ENCODE data around the gene GLG1. TPM values are rescaled to one million over a fixed set of nuclear protein-coding genes. Genes with fewer than 3 reads are reported as not detected.
"Not testable (repeated sequence)": the region's sequence is repeated elsewhere in the genome, so short reads cannot be mapped to it uniquely, and the experiment has no call there.

The GLG1 gene
- total RNA-seq, 1 donor from 2014 or later: 193 TPM

DNA sequence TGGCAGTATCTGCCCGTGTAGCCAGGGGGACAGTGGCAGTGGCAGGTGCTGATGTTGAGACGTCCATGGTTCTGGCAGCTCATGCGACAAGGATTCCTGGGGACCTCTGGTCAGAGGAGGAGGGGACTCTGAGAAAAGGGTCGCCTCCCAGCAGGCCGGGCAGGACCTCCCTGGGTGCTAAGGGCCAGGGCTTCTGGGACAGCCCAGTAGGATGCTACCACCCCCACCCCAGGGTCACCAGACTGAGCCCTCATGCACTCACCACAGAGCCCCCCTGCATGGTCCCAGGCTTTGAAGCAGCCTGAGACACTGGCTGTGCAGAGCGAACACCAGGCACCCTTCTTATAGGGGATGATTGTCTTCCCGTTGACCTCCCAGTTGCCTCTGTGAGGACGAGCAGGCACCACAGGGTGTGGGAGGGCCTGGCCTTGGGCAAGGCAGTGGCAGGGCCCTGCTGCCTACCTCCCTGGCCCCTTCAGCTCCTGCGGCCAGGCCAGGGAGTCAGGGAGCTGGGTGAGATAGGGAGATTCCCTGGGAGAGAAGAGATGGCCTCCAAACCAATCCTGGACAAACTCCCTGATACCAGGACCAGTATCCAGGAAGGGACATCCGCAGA lies 194.0 kb downstream of the GLG1 start:
- not testable (repeated sequence) for H3K27ac Mint-ChIP-seq; H3K4me1 Mint-ChIP-seq; H3K9me3 Mint-ChIP-seq; DNase-seq (ENCODE audit: low spot score in 2 of 2, unreplicated experiment in 2 of 2); H3K36me3 Mint-ChIP-seq; H3K27me3 Mint-ChIP-seq (ENCODE audit: low read depth); H3K4me3 Mint-ChIP-seq

DNA sequence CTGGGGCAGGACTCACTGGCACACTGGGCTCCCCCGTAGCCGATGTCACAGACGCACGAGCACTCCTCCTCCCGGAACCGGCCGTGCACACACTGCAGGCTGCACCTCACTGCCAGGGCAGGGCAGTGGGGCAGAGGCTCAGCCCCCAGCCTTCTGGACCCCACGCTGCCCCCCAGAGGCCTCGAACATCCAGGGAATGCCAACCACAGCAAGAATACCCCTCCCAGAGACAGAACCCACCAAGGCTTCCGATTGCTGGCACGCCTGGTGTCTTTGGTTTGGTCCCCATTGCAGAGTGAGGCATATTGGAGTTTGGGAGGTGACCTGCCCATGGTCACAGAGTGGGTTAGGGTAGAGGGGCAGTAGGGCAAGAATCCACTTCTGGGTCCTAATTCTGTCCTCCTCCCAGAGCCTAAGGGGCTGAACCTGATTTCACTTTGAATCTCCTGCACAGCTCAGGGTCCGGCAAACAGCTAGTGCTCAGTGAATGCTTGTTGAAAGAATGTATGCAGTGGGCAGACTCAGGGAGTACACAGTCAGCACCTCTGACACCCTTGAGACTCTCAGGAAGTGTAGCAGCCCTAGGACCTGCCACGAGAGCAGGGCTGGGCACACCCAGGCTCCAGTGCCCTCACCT lies 194.7 kb downstream of the GLG1 start:
- not testable (repeated sequence) for H3K4me1 Mint-ChIP-seq; H3K4me3 Mint-ChIP-seq; H3K36me3 Mint-ChIP-seq; H3K27me3 Mint-ChIP-seq (ENCODE audit: low read depth); H3K9me3 Mint-ChIP-seq; DNase-seq (ENCODE audit: low spot score in 2 of 2, unreplicated experiment in 2 of 2); H3K27ac Mint-ChIP-seq

DNA sequence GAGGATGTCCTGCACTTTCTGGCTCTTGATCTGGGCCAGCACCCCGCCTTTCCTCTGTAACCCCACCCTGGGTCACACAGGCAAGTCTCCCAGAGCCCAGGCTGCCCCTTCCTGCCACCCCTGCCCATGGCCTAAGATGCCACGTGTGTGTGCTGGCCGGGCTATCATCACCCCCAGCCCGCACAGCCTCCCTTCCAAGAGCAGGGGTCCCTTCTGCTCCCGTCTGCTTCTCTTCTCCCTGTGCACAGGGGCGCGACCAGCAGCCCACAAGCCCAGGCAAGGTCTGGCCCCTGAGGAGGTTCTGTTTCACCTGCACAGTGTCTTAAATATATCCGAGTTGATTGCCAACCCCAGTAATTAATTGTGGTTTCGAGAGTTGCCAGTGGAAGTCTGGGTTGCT lies 195.9 kb downstream of the GLG1 start:
- not testable (repeated sequence) for H3K36me3 Mint-ChIP-seq; H3K27ac Mint-ChIP-seq; H3K27me3 Mint-ChIP-seq (ENCODE audit: low read depth); DNase-seq (ENCODE audit: low spot score in 2 of 2, unreplicated experiment in 2 of 2); H3K4me1 Mint-ChIP-seq; H3K9me3 Mint-ChIP-seq; H3K4me3 Mint-ChIP-seq

DNA sequence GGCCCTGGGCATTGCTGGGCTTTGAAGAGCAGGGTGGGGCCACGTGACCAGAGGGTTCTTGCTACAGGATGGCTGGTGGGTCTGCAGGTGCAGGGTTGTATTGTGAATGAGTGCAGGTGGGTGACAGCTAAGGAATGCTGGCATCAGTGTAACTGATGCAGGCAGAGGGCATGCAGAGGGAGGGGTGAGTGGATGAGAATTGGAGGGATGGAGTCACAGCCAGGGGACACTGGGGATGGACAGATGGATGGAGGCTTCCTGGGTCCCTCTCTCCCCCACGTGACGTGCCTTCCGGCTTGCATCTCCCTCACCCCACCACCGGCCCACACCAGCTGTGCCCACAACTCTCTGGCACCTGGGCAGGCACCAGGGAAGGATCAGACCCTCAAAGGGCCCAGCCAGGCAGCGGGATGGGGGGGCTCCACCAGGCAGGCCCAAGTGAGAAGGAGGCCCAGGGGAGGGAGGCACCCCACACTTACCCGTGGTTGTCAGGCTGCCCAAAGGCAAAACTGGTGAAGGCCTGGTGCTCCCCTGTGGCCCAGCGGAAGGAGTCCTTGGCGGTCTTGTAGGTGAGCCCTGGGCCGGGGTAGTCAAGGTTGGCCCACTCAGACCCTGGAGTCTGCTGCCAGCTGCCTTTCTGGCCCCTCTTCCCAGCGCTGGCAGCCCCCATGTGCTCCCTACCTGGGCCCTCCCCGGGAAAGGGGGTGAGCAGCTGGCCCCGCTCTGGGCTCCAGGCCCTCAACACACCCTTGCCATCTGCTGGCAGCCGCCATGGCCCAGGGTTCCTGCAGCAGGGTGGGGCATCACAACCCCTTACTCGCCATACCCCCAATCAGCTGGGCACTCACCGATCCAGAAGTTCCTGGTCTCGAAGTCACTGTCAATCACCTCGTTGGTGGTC lies 196.6 kb downstream of the GLG1 start:
- H3K4me1 Mint-ChIP-seq; DNase-seq (ENCODE audit: low spot score in 2 of 2, unreplicated experiment in 2 of 2); H3K27ac Mint-ChIP-seq; H3K4me3 Mint-ChIP-seq; H3K9me3 Mint-ChIP-seq; H3K36me3 Mint-ChIP-seq; H3K27me3 Mint-ChIP-seq (ENCODE audit: low read depth): not testable (repeated sequence)

DNA sequence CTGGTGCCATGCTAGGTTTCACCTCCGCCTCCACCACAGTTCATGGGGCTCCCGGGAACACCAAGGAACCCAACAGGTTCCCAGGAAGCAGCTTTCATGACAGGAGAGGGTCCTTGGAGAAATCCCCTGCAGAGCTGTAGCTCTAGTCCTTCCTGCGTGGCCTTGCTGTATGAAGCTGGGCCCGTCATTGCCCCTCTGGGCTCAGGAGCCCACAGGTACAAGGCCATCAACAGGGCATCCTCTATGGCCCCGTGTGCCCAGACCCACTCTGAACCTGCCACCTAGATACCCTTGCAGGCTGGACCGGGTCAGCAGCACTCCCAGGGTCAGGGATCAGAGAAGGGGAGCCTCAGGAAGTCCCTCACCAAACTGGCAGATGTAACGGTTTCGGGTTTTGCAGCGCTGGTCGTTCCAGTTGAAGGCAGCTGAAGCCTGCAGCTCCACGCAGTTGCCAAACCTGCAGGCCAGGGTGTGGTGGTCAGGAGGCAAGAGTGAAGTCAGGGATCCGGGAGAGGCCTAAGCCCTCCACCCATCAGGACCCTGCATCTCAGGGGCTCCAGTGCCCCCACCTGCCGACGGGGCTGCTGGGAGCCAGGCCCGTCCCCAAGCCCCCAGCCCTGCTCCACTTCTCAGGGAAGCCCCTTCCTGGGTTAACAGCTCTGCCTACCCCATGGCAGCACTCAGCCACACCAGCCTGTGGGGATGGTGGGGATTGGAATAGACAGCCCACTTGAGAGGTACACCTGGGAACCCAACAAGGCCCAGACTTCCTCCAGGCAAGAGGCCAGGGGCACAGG lies 197.5 kb downstream of the GLG1 start:
- H3K9me3 Mint-ChIP-seq; DNase-seq (ENCODE audit: low spot score in 2 of 2, unreplicated experiment in 2 of 2); H3K27me3 Mint-ChIP-seq (ENCODE audit: low read depth); H3K4me3 Mint-ChIP-seq; H3K36me3 Mint-ChIP-seq; H3K4me1 Mint-ChIP-seq; H3K27ac Mint-ChIP-seq: not testable (repeated sequence)

DNA sequence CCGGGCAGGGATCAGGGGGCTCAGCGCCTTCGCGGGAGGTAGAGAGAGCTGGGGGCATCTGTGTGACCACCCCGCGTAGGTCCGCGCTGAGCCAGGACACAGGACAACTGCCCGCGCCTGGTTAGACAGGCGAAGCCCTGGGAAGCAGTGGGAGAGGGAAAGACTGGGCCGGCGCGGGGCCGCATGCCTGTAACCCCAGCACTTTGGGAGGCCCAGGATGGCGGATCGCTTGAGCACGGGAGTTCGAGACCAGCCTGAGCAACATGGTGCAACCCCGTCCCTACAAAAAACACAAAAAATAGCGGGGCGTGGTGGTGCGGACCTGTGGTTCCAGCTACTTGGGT lies 199.6 kb downstream of the GLG1 start:
- peak overlapping the region; percentile 48 for H3K4me3 Mint-ChIP-seq
- H3K27me3 Mint-ChIP-seq (ENCODE audit: low read depth); H3K36me3 Mint-ChIP-seq; H3K27ac Mint-ChIP-seq; DNase-seq (ENCODE audit: low spot score in 2 of 2, unreplicated experiment in 2 of 2); H3K9me3 Mint-ChIP-seq; H3K4me1 Mint-ChIP-seq: not testable (repeated sequence)

DNA sequence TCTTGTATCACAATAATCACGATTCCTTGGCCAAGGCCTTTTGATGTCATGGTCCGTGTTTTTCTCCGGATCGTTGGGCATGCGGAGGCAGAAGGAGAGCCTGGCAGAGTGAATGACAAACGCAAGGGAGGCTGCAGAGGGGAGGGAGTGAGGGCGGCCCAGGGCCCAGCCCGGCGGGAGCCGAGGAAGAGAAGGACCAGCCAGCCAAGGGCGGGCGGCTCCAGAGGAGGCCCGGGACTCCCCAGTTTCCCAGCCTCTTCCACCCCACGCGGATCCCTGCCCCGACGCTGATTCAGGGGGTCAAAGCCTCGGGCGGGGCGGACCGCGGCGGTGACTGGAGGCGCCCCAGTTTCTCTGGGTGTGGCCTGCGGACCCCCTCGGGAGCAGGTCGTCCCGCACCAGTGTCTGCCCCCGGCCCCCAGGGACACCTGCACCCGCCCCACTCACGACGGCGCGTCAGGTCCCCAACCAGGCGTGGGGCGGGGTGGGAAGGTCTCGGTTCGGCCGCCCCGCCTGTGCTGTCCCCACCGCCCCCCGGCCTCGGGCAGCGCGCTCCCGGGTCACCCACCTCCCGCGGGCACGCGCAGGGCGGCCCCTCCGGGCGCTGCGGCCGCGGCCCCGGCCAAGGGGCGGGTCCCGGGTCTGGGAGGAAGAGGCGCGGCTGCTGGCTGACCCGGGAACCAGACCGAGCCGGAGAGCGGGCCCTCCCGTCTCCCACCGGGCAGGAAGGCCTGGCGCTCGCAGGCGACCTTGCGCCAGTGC lies 200.1 kb downstream of the GLG1 start:
- not testable (repeated sequence) for H3K27ac Mint-ChIP-seq; H3K9me3 Mint-ChIP-seq; H3K27me3 Mint-ChIP-seq (ENCODE audit: low read depth); H3K4me3 Mint-ChIP-seq; H3K36me3 Mint-ChIP-seq; DNase-seq (ENCODE audit: low spot score in 2 of 2, unreplicated experiment in 2 of 2); H3K4me1 Mint-ChIP-seq

DNA sequence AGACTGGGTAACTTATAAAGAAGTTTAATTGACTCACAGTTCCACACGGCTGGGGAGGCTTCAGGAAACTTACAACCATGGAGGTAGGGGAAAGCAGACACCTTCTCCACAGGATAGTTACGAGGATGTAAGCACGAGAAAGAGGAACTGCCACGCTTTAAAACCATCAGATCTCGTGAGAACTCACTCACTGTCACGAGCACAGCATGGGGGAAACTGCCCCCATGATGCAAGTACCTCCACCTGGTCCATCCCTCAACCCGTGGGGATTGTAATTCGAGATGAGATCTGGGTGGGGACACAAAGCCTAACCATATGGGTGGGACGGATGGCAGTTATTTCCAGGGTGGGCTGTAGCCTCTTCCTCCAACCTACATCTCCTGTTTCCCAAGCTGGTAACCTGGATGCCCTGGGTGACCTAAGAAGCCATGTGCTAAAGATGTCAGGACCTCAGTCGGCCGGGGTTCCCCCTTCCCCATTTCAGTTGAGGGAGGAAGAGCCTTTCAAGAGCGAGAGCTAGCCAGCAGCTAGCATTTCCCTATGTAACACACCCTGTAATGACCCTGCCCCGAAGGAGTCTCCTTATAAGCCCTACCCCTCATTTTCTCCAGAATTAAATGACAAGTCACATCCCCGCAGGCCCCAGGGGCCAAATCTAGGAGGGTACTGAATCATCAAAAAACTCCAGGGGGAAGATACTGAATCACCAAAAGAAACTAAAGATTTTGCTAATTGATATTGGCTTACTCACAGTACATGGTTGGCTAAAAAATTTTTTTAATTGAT lies 202.6 kb downstream of the GLG1 start:
- not testable (repeated sequence) for H3K4me1 Mint-ChIP-seq; H3K27ac Mint-ChIP-seq; H3K36me3 Mint-ChIP-seq; DNase-seq (ENCODE audit: low spot score in 2 of 2, unreplicated experiment in 2 of 2); H3K27me3 Mint-ChIP-seq (ENCODE audit: low read depth); H3K9me3 Mint-ChIP-seq; H3K4me3 Mint-ChIP-seq

DNA sequence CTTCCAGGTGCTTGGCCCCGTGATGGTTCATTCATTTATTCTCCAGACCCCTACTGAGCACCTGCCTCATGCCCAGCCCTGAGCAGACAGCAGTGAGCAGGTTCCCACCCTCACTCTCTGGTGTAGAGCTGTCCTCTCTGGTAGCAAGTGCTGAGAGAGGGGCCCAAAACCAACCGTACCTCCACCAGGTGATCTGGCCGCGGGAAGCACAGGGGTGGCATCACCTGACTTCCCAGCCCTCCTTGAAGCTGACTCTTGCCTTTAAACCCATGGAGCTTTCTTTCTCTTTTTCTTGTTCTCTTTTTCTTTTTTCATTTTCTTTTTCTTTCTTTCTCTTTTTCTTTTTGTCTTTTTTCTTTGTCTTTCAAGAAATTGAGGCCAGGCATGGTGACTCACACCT lies 206.7 kb downstream of the GLG1 start:
- not testable (repeated sequence) for H3K27me3 Mint-ChIP-seq (ENCODE audit: low read depth); H3K9me3 Mint-ChIP-seq; H3K4me3 Mint-ChIP-seq; H3K4me1 Mint-ChIP-seq; DNase-seq (ENCODE audit: low spot score in 2 of 2, unreplicated experiment in 2 of 2); H3K36me3 Mint-ChIP-seq; H3K27ac Mint-ChIP-seq

DNA sequence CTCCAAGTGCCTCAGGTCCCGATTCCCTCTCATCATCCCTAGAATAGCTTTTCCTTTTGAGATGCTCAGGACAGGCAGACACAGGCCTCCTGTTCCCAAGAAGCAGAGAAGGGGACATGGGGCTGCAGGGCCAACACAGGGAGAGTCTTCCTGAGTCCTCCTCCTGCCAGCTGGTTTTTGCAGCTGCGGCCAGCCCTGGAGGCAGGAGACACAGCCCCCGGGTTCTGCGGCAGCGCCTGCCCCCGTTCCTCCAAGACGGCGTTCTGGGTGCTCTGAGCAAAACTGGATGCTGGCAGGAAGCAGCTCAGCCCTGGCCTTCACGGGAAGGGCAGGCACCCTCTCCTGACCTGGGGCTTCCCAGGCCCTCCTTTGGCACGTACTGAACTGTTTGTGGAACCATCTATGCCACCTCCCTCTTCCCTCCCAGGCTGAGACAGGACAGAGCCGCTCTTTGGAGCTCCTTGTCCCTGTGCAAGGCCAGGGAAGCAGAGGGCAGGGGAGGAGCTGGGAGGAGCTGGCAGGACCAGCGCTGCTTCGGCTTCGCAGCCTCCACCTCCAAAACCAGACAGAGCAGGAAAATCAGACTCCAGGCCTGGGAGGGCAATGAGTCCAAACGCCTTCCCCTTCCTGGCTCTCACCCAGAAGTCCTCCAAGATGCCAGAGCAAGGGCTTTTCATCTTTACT lies 208.6 kb downstream of the GLG1 start:
- not testable (repeated sequence) for DNase-seq (ENCODE audit: low spot score in 2 of 2, unreplicated experiment in 2 of 2); H3K4me3 Mint-ChIP-seq; H3K27me3 Mint-ChIP-seq (ENCODE audit: low read depth); H3K36me3 Mint-ChIP-seq; H3K4me1 Mint-ChIP-seq; H3K9me3 Mint-ChIP-seq
- peak overlapping the region; percentile 53 for H3K27ac Mint-ChIP-seq
